Activated CD4-positive, CD25-positive, alpha-beta regulatory T cell treated with anti-CD3 and anti-CD28 coated beads, Interleukin-2, amount 50 U/mL, for 24 hours (primary cell): ENCODE measurements around the gene SYNCRIP.
"Not testable (repeated sequence)": the region's sequence is repeated elsewhere in the genome, so short reads cannot be mapped to it uniquely, and the experiment has no call there.

Experiments used
- ATAC-seq, 2 donors: fragments of 150-1000 bp; cut with Tn5 transposase; one replicate each; pipeline ENCODE4 v1.10.0; 2021; ENCODE audit warnings: mild to moderate bottlenecking in 1 of 2, moderate library complexity in 1 of 2

The SYNCRIP gene

GRCh38 chr6:85669735-85670194 lies 27.1 kb upstream of the SYNCRIP start:
- peak; percentile 90 to 95 for ATAC-seq

- ATAC-seq: no peak
Measured at GRCh38 chr6:85662251-85662650, 19.6 kb upstream of the SYNCRIP start.

GRCh38 chr6:85660181-85660611 lies 17.5 kb upstream of the SYNCRIP start:
- peak in 1 of 2 donors; percentile 27 for ATAC-seq

GRCh38 chr6:85650606-85651005 lies 7.9 kb upstream of the SYNCRIP start:
- no peak for ATAC-seq

- ATAC-seq: no peak
Measured at GRCh38 chr6:85644279-85644762, 1.6 kb upstream of the SYNCRIP start.

- ATAC-seq: peak; percentile 8 to 24
Measured at GRCh38 chr6:85643537-85644278, 1.0 kb upstream of the SYNCRIP start.

GRCh38 chr6:85641897-85642773 lies 551 bp downstream of the SYNCRIP start:
- ATAC-seq: peak in 1 of 2 donors; percentile 0

GRCh38 chr6:85641522-85641896 lies 1.2 kb downstream of the SYNCRIP start:
- ATAC-seq: no peak

GRCh38 chr6:85640821-85641220 lies 1.9 kb downstream of the SYNCRIP start:
- ATAC-seq: no peak

GRCh38 chr6:85637579-85637978 lies 5.1 kb downstream of the SYNCRIP start:
- ATAC-seq: no peak

- no peak for ATAC-seq
Measured at GRCh38 chr6:85632164-85632942, 10.3 kb downstream of the SYNCRIP start.

- ATAC-seq: not testable (repeated sequence)
Measured at GRCh38 chr6:85631117-85631516, 11.6 kb downstream of the SYNCRIP start.

GRCh38 chr6:85628353-85628752 lies 14.3 kb downstream of the SYNCRIP start:
- ATAC-seq: peak in 1 of 2 donors; percentile 30

- ATAC-seq: peak in 1 of 2 donors; percentile 33
Measured at GRCh38 chr6:85620308-85620707, 22.4 kb downstream of the SYNCRIP start.

- ATAC-seq: no peak
Measured at GRCh38 chr6:85614780-85615179, 27.9 kb downstream of the SYNCRIP start.

- ATAC-seq: no peak
Measured at GRCh38 chr6:85612690-85613474, 29.8 kb downstream of the SYNCRIP start.

GRCh38 chr6:85610182-85610895 lies 32.3 kb downstream of the SYNCRIP start:
- ATAC-seq: no peak

- no peak for ATAC-seq
Measured at GRCh38 chr6:85602100-85602499, 40.6 kb downstream of the SYNCRIP start.

GRCh38 chr6:85600713-85601313 lies 41.9 kb downstream of the SYNCRIP start:
- no peak for ATAC-seq

- peak; percentile 33 to 36 for ATAC-seq
Measured at GRCh38 chr6:85594197-85594930, 48.3 kb downstream of the SYNCRIP start.
